ENCODE data around the gene IL1RAPL2.
"Not testable (repeated sequence)": the region's sequence is repeated elsewhere in the genome, so short reads cannot be mapped to it uniquely, and the experiment has no call there.

IL1RAPL2 gene

GRCh38 chrX:105636667-105637066 lies 1070.7 kb downstream of the IL1RAPL2 start:
- DNase-seq, result no peak

- no peak for DNase-seq
These were observed 1079.8 kb downstream of the IL1RAPL2 start for GRCh38 chrX:105645667-105646357.

GRCh38 chrX:105646592-105647372 lies 1080.8 kb downstream of the IL1RAPL2 start:
- DNase-seq, result no peak

- no peak for DNase-seq
These were observed 1081.8 kb downstream of the IL1RAPL2 start for GRCh38 chrX:105647749-105648148.

- no peak for DNase-seq
These were observed 1082.7 kb downstream of the IL1RAPL2 start for GRCh38 chrX:105648732-105649131.

GRCh38 chrX:105650577-105650976 lies 1084.6 kb downstream of the IL1RAPL2 start:
- no peak for DNase-seq

GRCh38 chrX:105650986-105651385 lies 1085.0 kb downstream of the IL1RAPL2 start:
- DNase-seq, result no peak

GRCh38 chrX:105653891-105654290 lies 1087.9 kb downstream of the IL1RAPL2 start:
- DNase-seq, result no peak

GRCh38 chrX:105658136-105658535 lies 1092.1 kb downstream of the IL1RAPL2 start:
- no peak for DNase-seq

- DNase-seq, result no peak
These were observed 1096.2 kb downstream of the IL1RAPL2 start for GRCh38 chrX:105662248-105662647.

- no peak for DNase-seq
These were observed 1098.2 kb downstream of the IL1RAPL2 start for GRCh38 chrX:105664243-105664642.

- DNase-seq, result not testable (repeated sequence)
These were observed 1118.3 kb downstream of the IL1RAPL2 start for GRCh38 chrX:105684288-105684687.

GRCh38 chrX:105694839-105695238 lies 1128.8 kb downstream of the IL1RAPL2 start:
- DNase-seq, result no peak

GRCh38 chrX:105695451-105695850 lies 1129.5 kb downstream of the IL1RAPL2 start:
- DNase-seq, result no peak

- DNase-seq, result no peak
These were observed 1130.9 kb downstream of the IL1RAPL2 start for GRCh38 chrX:105696870-105697269.

- no peak for DNase-seq
These were observed 1132.2 kb downstream of the IL1RAPL2 start for GRCh38 chrX:105697984-105698781.

GRCh38 chrX:105700331-105700730 lies 1134.3 kb downstream of the IL1RAPL2 start:
- DNase-seq, result no peak

GRCh38 chrX:105701310-105702052 lies 1135.5 kb downstream of the IL1RAPL2 start:
- DNase-seq, result no peak

- no peak for DNase-seq
These were observed 1137.9 kb downstream of the IL1RAPL2 start for GRCh38 chrX:105703876-105704275.

- DNase-seq, result no peak
These were observed 1140.0 kb downstream of the IL1RAPL2 start for GRCh38 chrX:105706041-105706440.

GRCh38 chrX:105711805-105712204 lies 1145.8 kb downstream of the IL1RAPL2 start:
- no peak for DNase-seq

- DNase-seq, result no peak
These were observed 1149.7 kb downstream of the IL1RAPL2 start for GRCh38 chrX:105715746-105716145.

Measured in NCI-H526 treated with DMSO at 0.1 percent for 48 hours (cell line).